Esophagus muscularis mucosa (tissue), 4 donors: ENCODE measurements around the gene FABP3. TPM values are rescaled to one million over a fixed set of nuclear protein-coding genes. Genes with fewer than 3 reads are reported as not detected.

Experiments used
- DNase-seq: peaks from one replicate; pipeline ENCODE4 v3.0.0-alpha.2; 2017; ENCODE audit errors: extremely low spot score
- H3K27ac ChIP-seq, 4 donors: fragments of 200-600 bp; sonication (generic); replicated peaks in 1 of 4; 1 replicate in 3 of 4; 2 replicates in 1 of 4; pipeline ENCODE4 v1.5.1; 2016 to 2019; ENCODE audit warnings: mild to moderate bottlenecking in 1 of 4
- H3K27me3 ChIP-seq, 4 donors: fragments of 200-600 bp; sonication (generic); one replicate each; pipeline versions ENCODE4 v1.5.1 to v1.6.0; 2016 to 2019
- H3K36me3 ChIP-seq, 4 donors: fragments of 200-600 bp; sonication (generic); one replicate each; pipeline ENCODE4 v1.5.1; 2016 to 2019
- H3K4me1 ChIP-seq, 4 donors: fragments of 200-600 bp; sonication (generic); one replicate each; pipeline ENCODE4 v1.5.1; 2016 to 2019
- H3K4me3 ChIP-seq, 4 donors: fragments of 200-600 bp; sonication (generic); 1 replicate in 2 of 4; 2 replicates in 2 of 4; pipeline ENCODE4 v1.5.1; 2016 to 2019; ENCODE audit warnings: mild to moderate bottlenecking in 4 of 4, moderate library complexity in 1 of 4
- H3K9me3 ChIP-seq, 4 donors: fragments of 200-600 bp; sonication (generic); 1 replicate in 3 of 4; 2 replicates in 1 of 4; pipeline ENCODE4 v1.5.1; 2016 to 2019
- EP300 ChIP-seq: sonication (generic); formaldehyde crosslinking; IDR thresholded peaks from one replicate; pipeline ENCODE4 v1.6.1; 2017; ENCODE audit warnings: antibody characterized with exemption
- POLR2A ChIP-seq: fragments of 450-650 bp; IDR thresholded peaks from one replicate; pipeline ENCODE4 v1.6.1; 2017; ENCODE audit warnings: antibody characterized with exemption, moderate library complexity, mild to moderate bottlenecking, low read depth
- POLR2AphosphoS5 ChIP-seq, 2 donors: sonication (generic); formaldehyde crosslinking; IDR thresholded peaks; one replicate each; pipeline ENCODE4 v1.6.1; 2017; ENCODE audit warnings: antibody characterized with exemption in 2 of 2
- WGBS: methylation state at CpG from one replicate; pipeline ENCODE4 v1.1.5; 2018; 5-methylcytosine and 5-hydroxymethylcytosine counted together
- intact Hi-C: fragments of 100-400 bp; cut with DNase I; formaldehyde crosslinking; loops from one replicate; pipeline ENCODE4 v1.15.1; 2023
- total RNA-seq, 4 donors: library from RNA; depleted of rRNA; stranded (reverse); fragments of >200 nt; gene quantifications; one replicate each; pipeline versions ENCODE4 v1.1.0 to v1.2.1, GENCODE V29; 2016

FABP3 gene
- total RNA-seq, 4 donors from 2014 or later: 14.6 to 38.6 (median 29.8) TPM

DNA sequence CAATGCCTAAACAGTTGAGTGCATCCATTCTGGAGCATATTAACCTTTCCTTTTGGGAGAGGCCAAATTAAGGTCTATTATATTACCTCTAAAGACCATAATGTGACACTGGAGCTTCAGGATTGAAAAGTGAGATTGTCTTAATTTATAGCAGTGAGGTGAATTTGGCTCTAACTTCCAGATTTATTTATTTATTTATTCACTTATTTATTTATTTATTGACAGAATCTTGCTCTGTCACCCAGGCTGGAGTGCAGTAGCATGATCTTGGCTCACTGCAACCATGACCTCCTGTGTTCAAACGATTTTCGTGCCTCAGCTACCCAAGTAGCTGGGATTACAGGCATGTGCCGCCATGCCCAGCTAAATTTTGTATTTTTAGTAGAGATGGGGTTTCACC lies 57.0 kb downstream of the FABP3 start:
- intact Hi-C loops: no loop called here
- H3K4me3 ChIP-seq: no peak overlapping the region
- H3K4me1 ChIP-seq: no peaks in the 10 kb centered on the region
- H3K27ac ChIP-seq: no peak overlapping the region
- WGBS: 93% methylated on average over 3 of the region's 3 CpGs
- no peaks in the 10 kb centered on the region for H3K9me3 ChIP-seq
- no peak for TF ChIP-seq POLR2A
- TF ChIP-seq EP300: no peak
- no peak for TF ChIP-seq POLR2AphosphoS5 (IDR thresholded peaks at IDR 0.05)
- DNase-seq: no peak
- H3K36me3 ChIP-seq: peaks cover 10 to 99% (median 75%) of the 10 kb centered on the region in 4 donors
- no peaks in the 10 kb centered on the region for H3K27me3 ChIP-seq

Other genes with a start within 250 kb of the FABP3 start
- not detected for gene NKAIN1, start 133.2 kb downstream of the FABP3 start, total RNA-seq
- 10 to 100 TPM; 36.3 to 45.7 (median 40.6) TPM for gene SNRNP40, start 76.3 kb downstream of the FABP3 start, total RNA-seq
- gene ZCCHC17, start 76.0 kb downstream of the FABP3 start, total RNA-seq: 10 to 100 TPM; 20.9 to 29.6 (median 26.1) TPM
- 1 to 10 TPM; 1.7 to 4.0 (median 2.8) TPM for gene SERINC2, start 40.1 kb upstream of the FABP3 start, total RNA-seq
- gene TINAGL1, start 203.4 kb upstream of the FABP3 start, total RNA-seq: 100 to 1,000 TPM; 139 to 354 (median 244) TPM
- 1 to 10 TPM in 2 of 4 donors, under 1 TPM in 1, not detected in 1; 0.45 to 1.8 (median 1.7) TPM for gene HCRTR1, start 244.6 kb upstream of the FABP3 start, total RNA-seq